ENCODE measurements around the gene PLEKHF1.

The PLEKHF1 gene

GRCh38 chr19:29678484-29679106 lies 13.3 kb downstream of the PLEKHF1 start:
- DNase-seq (ENCODE audit: low spot score): no peak

GRCh38 chr19:29679598-29680210 lies 14.4 kb downstream of the PLEKHF1 start:
- DNase-seq (ENCODE audit: low spot score): no peak

GRCh38 chr19:29680447-29680846 lies 15.2 kb downstream of the PLEKHF1 start:
- peak; percentile 37 for DNase-seq (ENCODE audit: low spot score)

GRCh38 chr19:29680937-29681336 lies 15.7 kb downstream of the PLEKHF1 start:
- no peak for DNase-seq (ENCODE audit: low spot score)

GRCh38 chr19:29681422-29682235 lies 16.4 kb downstream of the PLEKHF1 start:
- peak; percentile 60 for DNase-seq (ENCODE audit: low spot score)

GRCh38 chr19:29682236-29682895 lies 17.1 kb downstream of the PLEKHF1 start:
- DNase-seq (ENCODE audit: low spot score): no peak

- no peak for DNase-seq (ENCODE audit: low spot score)
Observed at GRCh38 chr19:29683009-29683408, 17.7 kb downstream of the PLEKHF1 start.

- no peak for DNase-seq (ENCODE audit: low spot score)
Observed at GRCh38 chr19:29685326-29685725, 20.1 kb downstream of the PLEKHF1 start.

- DNase-seq (ENCODE audit: low spot score): no peak
Observed at GRCh38 chr19:29686285-29686805, 21.1 kb downstream of the PLEKHF1 start.

- DNase-seq (ENCODE audit: low spot score): peak; percentile 92
Observed at GRCh38 chr19:29687244-29687896, 22.1 kb downstream of the PLEKHF1 start.

GRCh38 chr19:29687897-29688728 lies 22.9 kb downstream of the PLEKHF1 start:
- peak; percentile 24 for DNase-seq (ENCODE audit: low spot score)

- DNase-seq (ENCODE audit: low spot score): no peak
Observed at GRCh38 chr19:29690842-29691241, 25.6 kb downstream of the PLEKHF1 start.

- DNase-seq (ENCODE audit: low spot score): no peak
Observed at GRCh38 chr19:29694161-29694560, 28.9 kb downstream of the PLEKHF1 start.

- peak; percentile 89 for DNase-seq (ENCODE audit: low spot score)
Observed at GRCh38 chr19:29694669-29695627, 29.7 kb downstream of the PLEKHF1 start.

GRCh38 chr19:29695765-29696564 lies 30.7 kb downstream of the PLEKHF1 start:
- no peak for DNase-seq (ENCODE audit: low spot score)

- no peak for DNase-seq (ENCODE audit: low spot score)
Observed at GRCh38 chr19:29696565-29696846, 31.2 kb downstream of the PLEKHF1 start.

- DNase-seq (ENCODE audit: low spot score): no peak
Observed at GRCh38 chr19:29697523-29698261, 32.4 kb downstream of the PLEKHF1 start.

GRCh38 chr19:29699861-29700260 lies 34.6 kb downstream of the PLEKHF1 start:
- no peak for DNase-seq (ENCODE audit: low spot score)
